Breast epithelium (tissue), 3 donors: ENCODE data around the gene CARD9.

Experiments
- POLR2A ChIP-seq: fragments of 450-650 bp; IDR thresholded peaks from one replicate; pipeline ENCODE4 v1.6.1; 2016; ENCODE audit warnings: antibody characterized with exemption, mild to moderate bottlenecking, moderate library complexity
- POLR2AphosphoS5 ChIP-seq, 3 donors: sonication (generic); formaldehyde crosslinking; IDR thresholded peaks; one replicate each; pipeline ENCODE4 v1.6.1; 2017; ENCODE audit warnings: antibody characterized with exemption in 3 of 3
- TF ChIP-seq, protein P1 (sequence below), 3 donors: fragments of 450-650 bp; IDR thresholded peaks; one replicate each; pipeline ENCODE4 v1.5.1; 2016 to 2017; ENCODE audit warnings: antibody characterized with exemption in 3 of 3, mild to moderate bottlenecking in 3 of 3, moderate library complexity in 3 of 3

DNA sequence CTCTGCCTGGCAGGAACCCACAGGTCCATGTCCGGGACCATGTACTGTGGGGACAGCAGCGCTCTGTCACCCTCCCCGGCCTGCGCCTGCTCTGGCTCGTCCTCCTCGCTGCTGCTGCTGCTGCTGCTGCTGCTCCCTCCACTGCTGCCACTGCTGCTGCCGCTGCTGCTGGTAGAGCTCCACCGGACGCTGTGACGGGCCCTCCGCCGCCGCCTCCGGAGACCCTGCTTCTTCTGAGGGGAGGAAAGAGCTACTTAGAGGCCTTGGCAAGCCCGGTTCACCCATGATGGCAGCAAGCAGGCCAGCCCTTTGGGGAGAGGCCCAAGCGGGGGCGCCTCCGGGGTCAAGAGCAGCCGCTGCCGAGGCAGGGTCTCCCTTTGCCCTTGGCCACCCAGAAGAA, 10.0 kb upstream of the CARD9 start:
- TF ChIP-seq, protein P1, sequence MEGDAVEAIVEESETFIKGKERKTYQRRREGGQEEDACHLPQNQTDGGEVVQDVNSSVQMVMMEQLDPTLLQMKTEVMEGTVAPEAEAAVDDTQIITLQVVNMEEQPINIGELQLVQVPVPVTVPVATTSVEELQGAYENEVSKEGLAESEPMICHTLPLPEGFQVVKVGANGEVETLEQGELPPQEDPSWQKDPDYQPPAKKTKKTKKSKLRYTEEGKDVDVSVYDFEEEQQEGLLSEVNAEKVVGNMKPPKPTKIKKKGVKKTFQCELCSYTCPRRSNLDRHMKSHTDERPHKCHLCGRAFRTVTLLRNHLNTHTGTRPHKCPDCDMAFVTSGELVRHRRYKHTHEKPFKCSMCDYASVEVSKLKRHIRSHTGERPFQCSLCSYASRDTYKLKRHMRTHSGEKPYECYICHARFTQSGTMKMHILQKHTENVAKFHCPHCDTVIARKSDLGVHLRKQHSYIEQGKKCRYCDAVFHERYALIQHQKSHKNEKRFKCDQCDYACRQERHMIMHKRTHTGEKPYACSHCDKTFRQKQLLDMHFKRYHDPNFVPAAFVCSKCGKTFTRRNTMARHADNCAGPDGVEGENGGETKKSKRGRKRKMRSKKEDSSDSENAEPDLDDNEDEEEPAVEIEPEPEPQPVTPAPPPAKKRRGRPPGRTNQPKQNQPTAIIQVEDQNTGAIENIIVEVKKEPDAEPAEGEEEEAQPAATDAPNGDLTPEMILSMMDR (IDR thresholded peaks at IDR 0.05) = no peak
- TF ChIP-seq POLR2A (no peak), POLR2AphosphoS5 (IDR thresholded peaks at IDR 0.05) (no peak)
